ENCODE results near the gene GPR18. TPM values are rescaled to one million over a fixed set of nuclear protein-coding genes. Genes with fewer than 3 reads are reported as not detected.

Gene GPR18
- total RNA-seq, 4 donors from 2014 or later, result not detected

- Histone ChIP-seq H3K4me3 (no peak overlapping the region), H3K9me3 (no peaks in the 10 kb centered on the region), H3K4me1 (no peaks in the 10 kb centered on the region), H3K27me3 (no peaks in the 10 kb centered on the region), H3K36me3 (no peaks in the 10 kb centered on the region), H3K27ac (no peak overlapping the region)
- intact Hi-C loops (cut with DNase I; ENCODE audit: low total_unique reads) (no loop called here), in situ Hi-C loops (cut with MboI; ENCODE audit: low sequenced_read_pairs in 4 of 4) (no loop called here)
- ATAC-seq, result no peak
- TF ChIP-seq CTCF (IDR thresholded peaks at IDR 0.05 in 4 of 5, conservative IDR thresholded peaks at IDR 0.05 in 1 of 5), result no peak
- TF ChIP-seq POLR2A (IDR thresholded peaks at IDR 0.05), result no peak
- no peak for DNase-seq
Observed at GRCh38 chr13:99301913-99302636, 43.9 kb upstream of the GPR18 start.

- no peak for DNase-seq
- in situ Hi-C loops (cut with MboI; ENCODE audit: low sequenced_read_pairs in 4 of 4) (no loop called here), intact Hi-C loops (cut with DNase I; ENCODE audit: low total_unique reads) (no loop called here)
- no peak overlapping the region for H3K4me3 ChIP-seq
- no peaks in the 10 kb centered on the region for H3K4me1 ChIP-seq
- H3K36me3 ChIP-seq, result no peaks in the 10 kb centered on the region
- H3K27me3 ChIP-seq, result no peaks in the 10 kb centered on the region
- no peak for TF ChIP-seq CTCF (IDR thresholded peaks at IDR 0.05 in 4 of 5, conservative IDR thresholded peaks at IDR 0.05 in 1 of 5)
- no peaks in the 10 kb centered on the region for H3K9me3 ChIP-seq
- ATAC-seq, result no peak
- H3K27ac ChIP-seq, result no peak overlapping the region
Observed at GRCh38 chr13:99301056-99301838, 43.1 kb upstream of the GPR18 start.

- Histone ChIP-seq H3K36me3 (no peaks in the 10 kb centered on the region), H3K4me3 (no peak overlapping the region), H3K4me1 (peaks cover 0 to 4% of the 10 kb centered on the region in 2 donors), H3K27me3 (no peaks in the 10 kb centered on the region), H3K9me3 (no peaks in the 10 kb centered on the region), H3K27ac (no peak overlapping the region)
- in situ Hi-C loops (cut with MboI; ENCODE audit: low sequenced_read_pairs in 4 of 4), result no loop called here
- ATAC-seq (no peak), DNase-seq (no peak)
- TF ChIP-seq CTCF (IDR thresholded peaks at IDR 0.05 in 4 of 5, conservative IDR thresholded peaks at IDR 0.05 in 1 of 5) (no peak), POLR2A (IDR thresholded peaks at IDR 0.05) (no peak)
- intact Hi-C loops (cut with DNase I; ENCODE audit: low total_unique reads), result no loop called here
Observed at GRCh38 chr13:99299920-99300341, 41.8 kb upstream of the GPR18 start.

GRCh38 chr13:99299256-99299919 lies 41.2 kb upstream of the GPR18 start:
- H3K27ac ChIP-seq, result no peak overlapping the region
- in situ Hi-C loops (cut with MboI; ENCODE audit: low sequenced_read_pairs in 4 of 4), result no loop called here
- peaks cover 0 to 4% of the 10 kb centered on the region in 2 donors for H3K4me1 ChIP-seq
- TF ChIP-seq CTCF (IDR thresholded peaks at IDR 0.05 in 4 of 5, conservative IDR thresholded peaks at IDR 0.05 in 1 of 5) (no peak), POLR2A (IDR thresholded peaks at IDR 0.05) (no peak)
- ATAC-seq (no peak), DNase-seq (no peak)
- intact Hi-C loops (cut with DNase I; ENCODE audit: low total_unique reads), result no loop called here
- H3K36me3 ChIP-seq, result no peaks in the 10 kb centered on the region
- H3K9me3 ChIP-seq, result no peaks in the 10 kb centered on the region
- H3K4me3 ChIP-seq, result no peak overlapping the region
- H3K27me3 ChIP-seq, result no peaks in the 10 kb centered on the region

All from gastrocnemius medialis (tissue), 4 donors.